Stimulated activated CD8-positive, alpha-beta memory T cell treated with anti-CD3 and anti-CD28 coated beads, Interleukin-15, amount 100 ng/mL, for 1 hour (primary cell): Measurements from ENCODE around the gene ANGPTL8.

Experiments
- DNase-seq: peaks from one replicate; pipeline ENCODE4 v3.0.0-alpha.2; 2020; ENCODE audit warnings: low read depth

ANGPTL8 gene

GRCh38 chr19:11291415-11291814 lies 52.0 kb downstream of the ANGPTL8 start:
- no peak for DNase-seq
